CD4-positive, CD25-positive, alpha-beta regulatory T cell (primary cell): ENCODE measurements around the gene KLHL18. TPM values are rescaled to one million over a fixed set of nuclear protein-coding genes. Genes with fewer than 3 reads are reported as not detected.
A peak's percentile ranks its signal among the peaks of the same experiment; 100 is the strongest.
"Not testable (repeated sequence)": the region's sequence is repeated elsewhere in the genome, so short reads cannot be mapped to it uniquely, and the experiment has no call there.

Source experiments
- ATAC-seq, 2 donors: fragments of 150-1000 bp; cut with Tn5 transposase; one replicate each; pipeline ENCODE4 v1.10.0; 2021; ENCODE audit warnings: low read depth in 2 of 2, moderate number of reproducible peaks in 2 of 2, moderate library complexity in 1 of 2
- DNase-seq, 3 donors: peaks; one replicate each; pipeline versions ENCODE4 v3.0.0 to v3.0.0-alpha.2; 2012 to 2022; ENCODE audit warnings: mixed read lengths in 1 of 3
- H3K27ac ChIP-seq: one replicate; pipeline ENCODE4 v1.7.0; 2013; ENCODE audit warnings: mild to moderate bottlenecking, low read length; ENCODE audit not compliant: insufficient read depth, poor library complexity, severe bottlenecking
- H3K27me3 ChIP-seq: one replicate; pipeline ENCODE4 v1.7.0; 2013; ENCODE audit warnings: low read length; ENCODE audit not compliant: control insufficient read depth, insufficient read depth
- H3K36me3 ChIP-seq: one replicate; pipeline ENCODE4 v1.7.0; 2013; ENCODE audit warnings: mild to moderate bottlenecking, low read length, moderate library complexity; ENCODE audit not compliant: control insufficient read depth, insufficient read depth
- H3K4me1 ChIP-seq: 2 replicates; pipeline ENCODE4 v1.7.0; 2013; ENCODE audit warnings: mild to moderate bottlenecking, low read length; ENCODE audit not compliant: insufficient read depth, control insufficient read depth, poor library complexity, severe bottlenecking
- H3K4me3 ChIP-seq: one replicate; pipeline ENCODE4 v1.7.0; 2013; ENCODE audit warnings: low read depth, mild to moderate bottlenecking, low read length, moderate library complexity
- H3K9me3 ChIP-seq, 2 experiments: 1 replicate in 1 of 2; 2 replicates in 1 of 2; pipeline ENCODE4 v1.7.0; 2013; ENCODE audit warnings: low read length in 2 of 2, mild to moderate bottlenecking in 1 of 2, moderate library complexity in 1 of 2; ENCODE audit not compliant: control insufficient read depth in 2 of 2
- H3K27ac Mint-ChIP-seq, 3 donors: one replicate each; pipeline ENCODE4 v1.8.0; 2020 to 2022; ENCODE audit warnings: mild to moderate bottlenecking in 3 of 3, mixed read lengths in 3 of 3, moderate library complexity in 2 of 3
- H3K27me3 Mint-ChIP-seq: one replicate; pipeline ENCODE4 v1.8.0; 2022; ENCODE audit warnings: mild to moderate bottlenecking, mixed read lengths
- H3K36me3 Mint-ChIP-seq: one replicate; pipeline ENCODE4 v1.8.0; 2020; ENCODE audit warnings: mixed read lengths
- H3K4me1 Mint-ChIP-seq, 4 donors: one replicate each; pipeline ENCODE4 v1.8.0; 2020 to 2022; ENCODE audit warnings: mixed read lengths in 4 of 4, mild to moderate bottlenecking in 1 of 4
- H3K4me3 Mint-ChIP-seq, 4 donors: one replicate each; pipeline ENCODE4 v1.8.0; 2020 to 2022; ENCODE audit warnings: mild to moderate bottlenecking in 4 of 4, mixed read lengths in 4 of 4, moderate library complexity in 3 of 4
- H3K9me3 Mint-ChIP-seq, 7 donors: one replicate each; pipeline ENCODE4 v1.8.0; 2020 to 2022; ENCODE audit warnings: mixed read lengths in 7 of 7, mild to moderate bottlenecking in 3 of 7, moderate library complexity in 2 of 7
- polyA plus RNA-seq, 4 donors: library from polyadenylated mRNA; unstranded; fragments of 300-500 nt; fragmentation: Illumina TruSeq; gene quantifications; one replicate each; pipeline ENCODE4 v1.2.3, GENCODE V29; 2021
- total RNA-seq: library from RNA; stranded (reverse); gene quantifications from one replicate; pipeline ENCODE4 v1.2.3, GENCODE V29; 2022

The KLHL18 gene
- total and polyA plus RNA-seq, 5 donors from 2014 or later, result 11.0 to 48.9 (median 15.2) TPM

- H3K27ac Mint-ChIP-seq, result no peak overlapping the region
- no peaks in the 10 kb centered on the region for H3K9me3 Mint-ChIP-seq
- H3K36me3 Mint-ChIP-seq, result no peaks in the 10 kb centered on the region
Observed at GRCh38 chr3:47250309-47251060, 32.3 kb upstream of the KLHL18 start.

GRCh38 chr3:47251085-47251484 lies 31.7 kb upstream of the KLHL18 start:
- H3K4me3 Mint-ChIP-seq, H3K36me3 ChIP-seq, H3K27me3 ChIP-seq, H3K27me3 Mint-ChIP-seq, H3K9me3 Mint-ChIP-seq, H3K9me3 ChIP-seq, H3K4me1 ChIP-seq, ATAC-seq, H3K36me3 Mint-ChIP-seq, H3K4me1 Mint-ChIP-seq, H3K27ac Mint-ChIP-seq, H3K27ac ChIP-seq, H3K4me3 ChIP-seq, DNase-seq: not testable (repeated sequence)

More at GRCh38 chr3:47250309-47251060, 32.3 kb upstream of the KLHL18 start:
- DNase-seq, result no peak
- Histone ChIP-seq H3K9me3 (no peaks in the 10 kb centered on the region), H3K4me3 (no peak overlapping the region), H3K4me1 (no peaks in the 10 kb centered on the region), H3K27me3 (no peaks in the 10 kb centered on the region), H3K36me3 (no peaks in the 10 kb centered on the region), H3K27ac (no peak overlapping the region)
- Mint-ChIP-seq H3K4me3 (no peak overlapping the region), H3K27me3 (no peaks in the 10 kb centered on the region), H3K4me1 (no peaks in the 10 kb centered on the region)
- no peak for ATAC-seq

DNA sequence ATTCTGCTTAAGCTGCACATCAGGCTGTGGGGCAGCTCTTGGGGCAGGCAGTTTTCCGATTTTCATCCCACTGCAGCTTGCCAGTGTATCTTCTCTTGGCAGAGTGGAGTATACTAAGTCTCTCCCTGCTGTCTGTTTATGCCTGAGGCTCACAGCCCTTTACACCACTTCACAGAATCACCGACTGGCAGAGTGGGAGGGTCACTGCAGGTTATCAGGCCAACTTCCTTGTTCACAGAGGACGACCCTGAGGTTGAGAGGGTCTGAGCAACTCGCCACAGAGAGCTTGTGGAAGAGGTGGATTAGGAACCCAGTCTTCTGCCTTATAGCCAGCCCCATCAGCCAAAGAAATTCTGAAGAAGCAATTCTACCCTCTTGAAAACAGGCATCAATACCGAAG lies 31.1 kb upstream of the KLHL18 start:
- ATAC-seq, result no peak
- no peak for DNase-seq
- H3K36me3 Mint-ChIP-seq, result no peaks in the 10 kb centered on the region
- Histone ChIP-seq H3K27me3 (no peaks in the 10 kb centered on the region), H3K9me3 (no peaks in the 10 kb centered on the region), H3K36me3 (no peaks in the 10 kb centered on the region), H3K4me3 (no peak overlapping the region), H3K27ac (no peak overlapping the region), H3K4me1 (no peaks in the 10 kb centered on the region)
- H3K27me3 Mint-ChIP-seq, result no peaks in the 10 kb centered on the region
- H3K9me3 Mint-ChIP-seq, result no peaks in the 10 kb centered on the region
- H3K27ac Mint-ChIP-seq, result no peak overlapping the region
- no peak overlapping the region for H3K4me3 Mint-ChIP-seq
- H3K4me1 Mint-ChIP-seq, result no peaks in the 10 kb centered on the region

DNA sequence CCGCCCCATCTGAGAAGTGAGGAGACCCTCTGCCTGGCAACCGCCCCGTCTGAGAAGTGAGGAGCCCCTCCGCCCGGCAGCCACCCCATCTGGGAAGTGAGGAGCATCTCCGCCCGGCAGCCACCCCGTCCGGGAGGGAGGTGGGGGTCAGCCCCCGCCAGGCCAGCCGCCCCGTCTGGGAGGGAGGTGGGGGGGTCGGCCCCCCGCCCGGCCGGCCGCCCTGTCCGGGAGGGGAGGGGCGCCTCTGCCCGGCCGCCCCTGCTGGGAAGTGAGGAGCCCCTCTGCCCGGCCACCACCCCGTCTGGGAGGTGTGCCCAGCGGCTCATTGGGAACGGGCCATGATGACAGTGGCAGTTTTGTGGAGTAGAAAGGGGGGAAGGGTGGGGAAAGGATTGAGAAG lies 26.4 kb upstream of the KLHL18 start:
- not testable (repeated sequence) for DNase-seq, H3K9me3 ChIP-seq, H3K27ac ChIP-seq, H3K4me1 ChIP-seq, H3K27me3 Mint-ChIP-seq, H3K27ac Mint-ChIP-seq, H3K27me3 ChIP-seq, H3K36me3 Mint-ChIP-seq, ATAC-seq, H3K4me1 Mint-ChIP-seq, H3K4me3 ChIP-seq, H3K36me3 ChIP-seq, H3K4me3 Mint-ChIP-seq, H3K9me3 Mint-ChIP-seq

- Mint-ChIP-seq H3K4me3 (no peak overlapping the region), H3K27ac (no peak overlapping the region), H3K36me3 (no peaks in the 10 kb centered on the region), H3K9me3 (no peaks in the 10 kb centered on the region), H3K27me3 (no peaks in the 10 kb centered on the region), H3K4me1 (peaks cover 0 to 2% (median 0%) of the 10 kb centered on the region in 4 donors)
- H3K27ac ChIP-seq, result no peak overlapping the region
- H3K4me3 ChIP-seq, result no peak overlapping the region
- no peak for DNase-seq
- ATAC-seq, result no peak
- H3K27me3 ChIP-seq, result no peaks in the 10 kb centered on the region
- no peaks in the 10 kb centered on the region for H3K9me3 ChIP-seq
- no peaks in the 10 kb centered on the region for H3K4me1 ChIP-seq
- no peaks in the 10 kb centered on the region for H3K36me3 ChIP-seq
Observed at GRCh38 chr3:47259114-47259513, 23.6 kb upstream of the KLHL18 start.

- no peak for ATAC-seq
- no peaks in the 10 kb centered on the region for H3K9me3 Mint-ChIP-seq
- H3K27ac Mint-ChIP-seq, result peak overlapping the region in 1 of 3 donors; percentile 47
- Histone ChIP-seq H3K27ac (no peak overlapping the region), H3K27me3 (no peaks in the 10 kb centered on the region), H3K4me1 (no peaks in the 10 kb centered on the region), H3K36me3 (no peaks in the 10 kb centered on the region), H3K9me3 (no peaks in the 10 kb centered on the region), H3K4me3 (no peak overlapping the region)
- peaks cover 0 to 2% (median 0%) of the 10 kb centered on the region in 4 donors for H3K4me1 Mint-ChIP-seq
- H3K4me3 Mint-ChIP-seq, result no peak overlapping the region
- H3K36me3 Mint-ChIP-seq, result no peaks in the 10 kb centered on the region
- no peaks in the 10 kb centered on the region for H3K27me3 Mint-ChIP-seq
- DNase-seq, result no peak
Observed at GRCh38 chr3:47260605-47261004, 22.1 kb upstream of the KLHL18 start.

DNA sequence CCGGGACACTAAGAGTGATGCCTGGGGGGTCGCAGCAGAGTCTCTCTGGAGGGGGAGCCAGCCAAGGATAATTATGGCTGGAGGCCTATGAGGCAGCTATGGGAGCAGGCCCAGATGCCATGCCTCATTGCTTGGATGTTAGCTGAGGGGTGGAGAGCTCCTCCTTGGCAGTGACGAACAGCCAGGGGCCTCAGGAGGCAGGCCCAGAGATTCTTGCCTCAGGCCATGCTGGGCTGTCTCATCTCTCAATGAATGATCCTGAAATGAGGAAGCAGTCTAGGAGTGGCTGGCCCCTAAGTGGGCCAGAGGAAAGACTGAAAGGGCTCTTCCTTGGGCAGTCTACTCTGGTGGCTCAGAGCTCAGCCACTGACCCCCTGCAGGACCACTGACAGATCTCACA lies 21.4 kb upstream of the KLHL18 start:
- no peak overlapping the region for H3K4me3 Mint-ChIP-seq
- H3K4me1 ChIP-seq, result no peaks in the 10 kb centered on the region
- H3K27ac ChIP-seq, result no peak overlapping the region
- H3K36me3 ChIP-seq, result no peaks in the 10 kb centered on the region
- H3K9me3 Mint-ChIP-seq, result no peaks in the 10 kb centered on the region
- peaks cover 0 to 2% (median 0%) of the 10 kb centered on the region in 4 donors for H3K4me1 Mint-ChIP-seq
- H3K27me3 Mint-ChIP-seq, result no peaks in the 10 kb centered on the region
- H3K36me3 Mint-ChIP-seq, result no peaks in the 10 kb centered on the region
- H3K27me3 ChIP-seq, result no peaks in the 10 kb centered on the region
- H3K9me3 ChIP-seq, result no peaks in the 10 kb centered on the region
- no peak overlapping the region for H3K27ac Mint-ChIP-seq
- no peak for DNase-seq
- H3K4me3 ChIP-seq, result no peak overlapping the region
- no peak for ATAC-seq

GRCh38 chr3:47265008-47265407 lies 17.7 kb upstream of the KLHL18 start:
- Histone ChIP-seq H3K4me1 (no peaks in the 10 kb centered on the region), H3K27me3 (no peaks in the 10 kb centered on the region), H3K4me3 (no peak overlapping the region), H3K36me3 (no peaks in the 10 kb centered on the region), H3K27ac (no peak overlapping the region), H3K9me3 (no peaks in the 10 kb centered on the region)
- DNase-seq (no peak), ATAC-seq (no peak)
- Mint-ChIP-seq H3K4me3 (no peak overlapping the region), H3K36me3 (no peaks in the 10 kb centered on the region), H3K9me3 (no peaks in the 10 kb centered on the region), H3K4me1 (peaks cover 0 to 3% (median under 1%) of the 10 kb centered on the region in 4 donors), H3K27ac (peak overlapping the region in 2 of 3 donors; percentile 4 to 67), H3K27me3 (no peaks in the 10 kb centered on the region)
